Suprapubic skin (tissue), 4 donors: ENCODE data around the gene EXT2. TPM values are rescaled to one million over a fixed set of nuclear protein-coding genes. Genes with fewer than 3 reads are reported as not detected.

ENCODE experiments used
- DNase-seq, 2 donors: peaks; one replicate each; pipeline ENCODE4 v3.0.0-alpha.2; 2019; ENCODE audit warnings: low spot score in 2 of 2
- H3K27ac ChIP-seq: fragments of 200-600 bp; sonication (generic); one replicate; pipeline ENCODE4 v1.5.1; 2019
- H3K27me3 ChIP-seq: fragments of 200-600 bp; sonication (generic); one replicate; pipeline ENCODE4 v1.5.1; 2019
- H3K36me3 ChIP-seq: fragments of 200-600 bp; sonication (generic); one replicate; pipeline ENCODE4 v1.5.1; 2019
- H3K4me1 ChIP-seq: fragments of 200-600 bp; sonication (generic); one replicate; pipeline ENCODE4 v1.5.1; 2019
- H3K4me3 ChIP-seq: fragments of 200-600 bp; sonication (generic); one replicate; pipeline ENCODE4 v1.5.1; 2019; ENCODE audit warnings: mild to moderate bottlenecking
- H3K9me3 ChIP-seq: fragments of 200-600 bp; sonication (generic); one replicate; pipeline ENCODE4 v1.5.1; 2019
- EP300 ChIP-seq: sonication (generic); formaldehyde crosslinking; IDR thresholded peaks from one replicate; pipeline ENCODE4 v1.6.1; 2017; ENCODE audit warnings: antibody characterized with exemption
- POLR2A ChIP-seq, 2 donors: fragments of 450-650 bp; IDR thresholded peaks; one replicate each; pipeline ENCODE4 v1.6.1; 2017; ENCODE audit warnings: antibody characterized with exemption in 2 of 2, mild to moderate bottlenecking in 2 of 2, moderate library complexity in 2 of 2
- POLR2AphosphoS5 ChIP-seq, 3 donors: sonication (generic); formaldehyde crosslinking; IDR thresholded peaks; one replicate each; pipeline ENCODE4 v1.6.1; 2017; ENCODE audit warnings: antibody characterized with exemption in 3 of 3
- WGBS: methylation state at CpG from one replicate; pipeline ENCODE4 v1.1.5; 2018; 5-methylcytosine and 5-hydroxymethylcytosine counted together
- total RNA-seq, 4 donors: library from RNA; depleted of rRNA; stranded (reverse); fragments of >200 nt; gene quantifications; one replicate each; pipeline ENCODE4 v1.1.0, GENCODE V29; 2016
- TF ChIP-seq, protein P1 (sequence below), 2 donors: fragments of 200-600 bp in 1 of 2; fragments of 450-650 bp in 1 of 2; sonication (generic) in 1 of 2; IDR thresholded peaks; one replicate each; pipeline ENCODE4 v1.5.1; 2016 to 2019; ENCODE audit warnings: antibody characterized with exemption in 2 of 2, mild to moderate bottlenecking in 1 of 2, moderate library complexity in 1 of 2

Gene EXT2
- total RNA-seq, 4 donors from 2014 or later: 66.3 to 82.0 (median 72.4) TPM

DNA sequence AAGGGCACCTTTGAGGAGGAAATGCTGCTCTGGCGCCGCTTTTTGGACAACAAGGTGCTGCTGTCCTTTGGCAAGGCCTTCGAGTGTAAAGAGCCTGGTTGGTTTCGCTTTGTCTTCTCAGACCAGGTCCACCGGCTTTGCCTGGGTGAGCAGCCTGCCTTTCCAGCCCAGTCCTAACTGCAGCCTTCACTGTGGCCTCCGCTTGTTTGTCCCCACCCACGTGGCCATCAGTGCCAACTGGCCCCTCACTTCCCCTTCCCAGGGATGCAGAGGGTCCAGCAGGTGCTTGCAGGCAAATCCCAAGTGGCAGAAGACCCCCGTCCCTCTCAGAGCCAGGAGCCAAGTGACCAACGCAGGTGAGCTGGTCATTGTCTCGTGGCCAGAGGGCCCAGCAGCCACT is 12.0 kb upstream of the EXT2 start:
- H3K4me3 ChIP-seq: no peak overlapping the region
- H3K27ac ChIP-seq: no peak overlapping the region
- H3K9me3 ChIP-seq: no peaks in the 10 kb centered on the region
- no peaks in the 10 kb centered on the region for H3K4me1 ChIP-seq
- no peaks in the 10 kb centered on the region for H3K27me3 ChIP-seq
- peaks cover 56% of the 10 kb centered on the region for H3K36me3 ChIP-seq
- no peak for DNase-seq
- 96% methylated on average over 8 of the region's 10 CpGs for WGBS
- TF ChIP-seq EP300: no peak

DNA sequence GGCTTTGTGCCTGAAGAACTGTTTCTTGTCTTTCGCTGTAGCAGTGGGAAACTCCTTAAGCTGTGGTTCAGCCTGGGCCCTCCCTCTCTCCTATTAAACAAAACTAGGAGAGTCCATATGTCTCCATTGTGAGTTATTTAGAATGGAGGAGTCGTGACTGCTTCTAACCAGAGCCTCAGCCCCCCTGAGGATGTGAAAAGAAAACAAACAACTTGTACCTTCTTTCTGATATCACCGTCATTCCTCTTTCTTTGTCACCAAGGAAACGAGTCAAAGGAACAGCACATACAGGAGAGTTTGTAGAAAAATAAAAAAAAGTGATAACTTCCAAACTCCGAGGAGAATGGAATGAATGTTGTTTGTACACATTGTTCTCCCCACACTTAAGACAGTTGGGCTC is 11.6 kb upstream of the EXT2 start:
- no peaks in the 10 kb centered on the region for H3K9me3 ChIP-seq
- H3K27me3 ChIP-seq: no peaks in the 10 kb centered on the region
- WGBS: 86% methylated on average over 5 of the region's 5 CpGs
- H3K27ac ChIP-seq: no peak overlapping the region
- H3K4me1 ChIP-seq: no peaks in the 10 kb centered on the region
- TF ChIP-seq EP300 (no peak), POLR2AphosphoS5 (IDR thresholded peaks at IDR 0.05) (no peak), POLR2A (IDR thresholded peaks at IDR 0.05) (no peak)
- TF ChIP-seq, protein P1, sequence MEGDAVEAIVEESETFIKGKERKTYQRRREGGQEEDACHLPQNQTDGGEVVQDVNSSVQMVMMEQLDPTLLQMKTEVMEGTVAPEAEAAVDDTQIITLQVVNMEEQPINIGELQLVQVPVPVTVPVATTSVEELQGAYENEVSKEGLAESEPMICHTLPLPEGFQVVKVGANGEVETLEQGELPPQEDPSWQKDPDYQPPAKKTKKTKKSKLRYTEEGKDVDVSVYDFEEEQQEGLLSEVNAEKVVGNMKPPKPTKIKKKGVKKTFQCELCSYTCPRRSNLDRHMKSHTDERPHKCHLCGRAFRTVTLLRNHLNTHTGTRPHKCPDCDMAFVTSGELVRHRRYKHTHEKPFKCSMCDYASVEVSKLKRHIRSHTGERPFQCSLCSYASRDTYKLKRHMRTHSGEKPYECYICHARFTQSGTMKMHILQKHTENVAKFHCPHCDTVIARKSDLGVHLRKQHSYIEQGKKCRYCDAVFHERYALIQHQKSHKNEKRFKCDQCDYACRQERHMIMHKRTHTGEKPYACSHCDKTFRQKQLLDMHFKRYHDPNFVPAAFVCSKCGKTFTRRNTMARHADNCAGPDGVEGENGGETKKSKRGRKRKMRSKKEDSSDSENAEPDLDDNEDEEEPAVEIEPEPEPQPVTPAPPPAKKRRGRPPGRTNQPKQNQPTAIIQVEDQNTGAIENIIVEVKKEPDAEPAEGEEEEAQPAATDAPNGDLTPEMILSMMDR (IDR thresholded peaks at IDR 0.05): no peak
- no peak overlapping the region for H3K4me3 ChIP-seq
- peaks cover 51% of the 10 kb centered on the region for H3K36me3 ChIP-seq
- no peak for DNase-seq

DNA sequence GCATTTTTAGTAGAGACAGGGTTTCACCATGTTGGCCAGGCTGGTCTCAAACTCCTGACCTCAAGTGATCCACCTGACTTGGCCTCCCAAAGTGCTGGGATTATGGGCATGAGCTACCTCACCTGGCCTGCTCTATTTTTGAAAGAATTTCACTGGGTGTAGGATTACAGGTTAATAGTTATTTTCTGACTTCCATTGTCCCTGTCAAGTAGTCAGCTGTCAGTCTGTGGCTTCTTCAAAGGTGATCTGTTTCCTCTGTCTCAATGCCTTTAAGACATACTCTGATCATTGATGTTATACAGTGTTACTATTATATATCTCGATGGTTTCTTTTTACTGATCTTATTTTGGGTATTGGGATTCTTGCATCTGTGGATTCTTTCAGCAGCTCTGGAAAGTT is 10.1 kb upstream of the EXT2 start:
- Histone ChIP-seq H3K27ac (no peak overlapping the region), H3K4me1 (no peaks in the 10 kb centered on the region), H3K9me3 (no peaks in the 10 kb centered on the region), H3K4me3 (no peak overlapping the region), H3K36me3 (peaks cover 39% of the 10 kb centered on the region), H3K27me3 (no peaks in the 10 kb centered on the region)
- TF ChIP-seq, protein P1 (IDR thresholded peaks at IDR 0.05): no peak
- TF ChIP-seq POLR2A (IDR thresholded peaks at IDR 0.05): no peak
- DNase-seq: no peak
- WGBS: 100% methylated on average over 1 of the region's 1 CpG

DNA sequence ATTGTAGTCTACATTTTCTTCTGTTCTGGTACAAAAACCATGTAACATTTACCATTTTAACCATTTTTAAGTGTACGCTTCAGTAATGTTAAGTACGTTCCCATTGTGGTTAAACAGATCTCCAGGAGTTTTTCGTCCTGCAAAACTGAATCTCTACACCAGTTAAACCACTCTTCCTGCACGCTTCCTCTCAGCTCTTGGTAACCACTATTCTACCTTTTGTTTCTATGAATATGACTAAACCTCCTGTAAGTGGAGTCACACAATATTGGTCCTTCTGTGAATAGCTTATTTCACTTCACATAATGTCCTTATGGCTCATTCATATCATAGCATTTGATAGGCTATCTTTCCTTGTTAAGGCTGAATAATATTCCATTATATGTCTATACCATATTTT is 7.1 kb upstream of the EXT2 start:
- Histone ChIP-seq H3K27me3 (no peaks in the 10 kb centered on the region), H3K9me3 (no peaks in the 10 kb centered on the region), H3K36me3 (peaks cover 11% of the 10 kb centered on the region), H3K4me1 (no peaks in the 10 kb centered on the region), H3K4me3 (no peak overlapping the region), H3K27ac (no peak overlapping the region)
- DNase-seq: no peak
- no peak for TF ChIP-seq POLR2A (IDR thresholded peaks at IDR 0.05)
- TF ChIP-seq, protein P1 (IDR thresholded peaks at IDR 0.05): no peak
- TF ChIP-seq EP300: no peak
- TF ChIP-seq POLR2AphosphoS5 (IDR thresholded peaks at IDR 0.05): no peak
- WGBS: 97% methylated on average over 4 of the region's 4 CpGs

DNA sequence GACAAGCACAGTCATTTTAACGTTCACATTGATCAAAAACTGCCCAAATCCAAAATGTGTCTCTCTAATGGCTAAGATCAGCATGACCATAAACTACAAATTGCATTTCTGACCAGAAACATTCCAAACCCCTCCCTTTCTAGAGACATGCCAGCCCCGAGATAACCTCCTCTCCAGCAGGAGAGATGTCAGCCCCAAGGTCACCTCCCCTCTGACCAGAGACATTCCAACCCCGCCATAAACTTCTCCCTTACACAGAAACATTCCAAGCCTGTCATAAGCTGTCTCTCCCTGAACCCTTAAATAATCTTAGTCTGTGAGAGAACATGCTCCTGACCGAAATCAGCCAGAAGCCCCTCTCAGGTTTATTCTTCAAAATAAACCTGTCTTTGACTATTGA is 6.6 kb upstream of the EXT2 start:
- Histone ChIP-seq H3K27me3 (no peaks in the 10 kb centered on the region), H3K4me1 (no peaks in the 10 kb centered on the region), H3K4me3 (no peak overlapping the region), H3K9me3 (no peaks in the 10 kb centered on the region), H3K36me3 (peaks cover 6% of the 10 kb centered on the region), H3K27ac (no peak overlapping the region)
- no peak for DNase-seq
- TF ChIP-seq EP300 (no peak), POLR2AphosphoS5 (IDR thresholded peaks at IDR 0.05) (no peak), POLR2A (IDR thresholded peaks at IDR 0.05) (no peak)
- TF ChIP-seq, protein P1 (IDR thresholded peaks at IDR 0.05): no peak
- WGBS: 97% methylated on average over 4 of the region's 4 CpGs

DNA sequence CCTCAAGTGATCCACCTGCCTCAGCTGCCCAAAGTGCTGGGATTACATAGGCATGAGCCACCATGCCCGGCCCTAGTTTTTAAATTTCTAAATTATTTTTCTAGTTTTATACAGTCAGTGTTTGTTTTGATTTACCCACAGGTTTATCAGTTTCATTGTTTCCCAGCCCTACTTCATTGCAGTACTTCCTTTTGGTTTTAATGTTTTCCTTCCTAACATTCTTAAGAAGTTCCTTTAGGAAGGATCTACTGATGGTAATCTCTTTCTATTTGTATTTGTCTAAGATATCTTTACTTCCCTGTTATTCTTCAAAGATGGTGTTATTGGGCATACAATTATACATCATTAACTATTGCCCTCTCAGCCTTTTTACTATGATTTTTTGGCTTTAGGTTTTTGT is 4.9 kb upstream of the EXT2 start:
- Histone ChIP-seq H3K9me3 (no peaks in the 10 kb centered on the region), H3K36me3 (no peaks in the 10 kb centered on the region), H3K4me3 (no peak overlapping the region), H3K27me3 (no peaks in the 10 kb centered on the region), H3K27ac (no peak overlapping the region), H3K4me1 (peaks cover 8% of the 10 kb centered on the region)
- TF ChIP-seq EP300 (no peak), POLR2AphosphoS5 (IDR thresholded peaks at IDR 0.05) (no peak), POLR2A (IDR thresholded peaks at IDR 0.05) (no peak)
- TF ChIP-seq, protein P1 (IDR thresholded peaks at IDR 0.05): no peak
- WGBS: 89% methylated on average over 1 of the region's 1 CpG
- no peak for DNase-seq
